ENCODE results near the gene LRRC10B.

The LRRC10B gene

GRCh38 chr11:61509043-61510029 is 787 bp downstream of the LRRC10B start:
- peak; percentile 22 for DNase-seq (ENCODE audit: low read depth)

GRCh38 chr11:61510166-61510919 is 1.8 kb downstream of the LRRC10B start:
- DNase-seq (ENCODE audit: low read depth) = no peak

GRCh38 chr11:61510974-61511373 is 2.4 kb downstream of the LRRC10B start:
- DNase-seq (ENCODE audit: low read depth) = no peak

- DNase-seq (ENCODE audit: low read depth) = no peak
These were observed 2.8 kb downstream of the LRRC10B start for GRCh38 chr11:61511383-61511782.

- no peak for DNase-seq (ENCODE audit: low read depth)
These were observed 3.9 kb downstream of the LRRC10B start for GRCh38 chr11:61512435-61512834.

- DNase-seq (ENCODE audit: low read depth) = no peak
These were observed 4.7 kb downstream of the LRRC10B start for GRCh38 chr11:61513143-61513765.

GRCh38 chr11:61514050-61514917 is 5.7 kb downstream of the LRRC10B start:
- DNase-seq (ENCODE audit: low read depth) = no peak

GRCh38 chr11:61515686-61516085 is 7.1 kb downstream of the LRRC10B start:
- no peak for DNase-seq (ENCODE audit: low read depth)

- no peak for DNase-seq (ENCODE audit: low read depth)
These were observed 7.6 kb downstream of the LRRC10B start for GRCh38 chr11:61516191-61516590.

- peak; percentile 54 for DNase-seq (ENCODE audit: low read depth)
These were observed 8.4 kb downstream of the LRRC10B start for GRCh38 chr11:61516675-61517572.

- DNase-seq (ENCODE audit: low read depth) = no peak
These were observed 9.7 kb downstream of the LRRC10B start for GRCh38 chr11:61518032-61518795.

- no peak for DNase-seq (ENCODE audit: low read depth)
These were observed 14.3 kb downstream of the LRRC10B start for GRCh38 chr11:61522881-61523280.

GRCh38 chr11:61524446-61524845 is 15.9 kb downstream of the LRRC10B start:
- DNase-seq (ENCODE audit: low read depth) = no peak

GRCh38 chr11:61524963-61525587 is 16.5 kb downstream of the LRRC10B start:
- no peak for DNase-seq (ENCODE audit: low read depth)

- DNase-seq (ENCODE audit: low read depth) = no peak
These were observed 17.7 kb downstream of the LRRC10B start for GRCh38 chr11:61526229-61526628.

- no peak for DNase-seq (ENCODE audit: low read depth)
These were observed 18.6 kb downstream of the LRRC10B start for GRCh38 chr11:61526956-61527731.

- no peak for DNase-seq (ENCODE audit: low read depth)
These were observed 19.6 kb downstream of the LRRC10B start for GRCh38 chr11:61528114-61528513.

GRCh38 chr11:61529537-61530225 is 21.1 kb downstream of the LRRC10B start:
- DNase-seq (ENCODE audit: low read depth) = no peak

Measured in activated gamma-delta T cell treated with anti-CD3 and anti-CD28 coated beads, Interleukin-2, amount 50 U/mL, for 16 hours (primary cell).